ENCODE measurements around the gene BTBD2.
A peak's percentile ranks its signal among the peaks of the same experiment; 100 is the strongest.

- TF ChIP-seq TCF12 (IDR thresholded peaks at IDR 0.05; ENCODE audit: low read depth, low read length) (peak; percentile 81), SUPT20H (IDR thresholded peaks at IDR 0.05; ENCODE audit: borderline replicate concordance, control insufficient read depth, low read depth, low read length) (no peak), ATF3 (IDR thresholded peaks at IDR 0.05; ENCODE audit: borderline replicate concordance, extremely low read depth, low read depth, low read length) (no peak), CTCF (IDR thresholded peaks at IDR 0.05 in 2 of 3, conservative IDR thresholded peaks at IDR 0.05 in 1 of 3; ENCODE audit: control insufficient read depth in 2 of 3, extremely low read depth in 1 of 3, insufficient read depth in 1 of 3, low read depth in 3 of 3, low read length in 3 of 3) (no peak), SIX5 (IDR thresholded peaks at IDR 0.05; ENCODE audit: low read depth, low read length, severe bottlenecking) (no peak)
Measured at GRCh38 chr19:2041683-2042484, 26.4 kb upstream of the BTBD2 start.
